ENCODE measurements around the gene MGAT4A. TPM values are rescaled to one million over a fixed set of nuclear protein-coding genes. Genes with fewer than 3 reads are reported as not detected.

Gene MGAT4A
- total and polyA plus RNA-seq, 2 of the 13 experiments (the other 11 are each of a cell fraction or from before 2014, with no cell fraction given) = 47.2 to 90.9 TPM

GRCh38 chr2:98731041-98731893, at the start of gene MGAT4A (continued):
- TF ChIP-seq PRDM4 (CRISPR knock-in tag; IDR thresholded peaks at IDR 0.05; ENCODE audit: borderline replicate concordance) (no peak), ZFP36L2 (CRISPR knock-in tag; IDR thresholded peaks at IDR 0.05) (no peak), CAMTA2 (CRISPR knock-in tag; IDR thresholded peaks at IDR 0.05; ENCODE audit: borderline replicate concordance) (0 out of 2 replicates have a peak, but pooled peaks have one; percentile 59), ZSCAN29 (CRISPR knock-in tag; conservative IDR thresholded peaks at IDR 0.05) (no peak), ZBTB46 (CRISPR knock-in tag; IDR thresholded peaks at IDR 0.05; ENCODE audit: borderline replicate concordance) (0 out of 2 replicates have a peak, but pooled peaks have one; percentile 41), ZNF264 (CRISPR knock-in tag; IDR thresholded peaks at IDR 0.05) (peak; percentile 28; the same call in 1 of the 2 replicates), ZNF790 (CRISPR knock-in tag; IDR thresholded peaks at IDR 0.05; ENCODE audit: borderline replicate concordance) (peak; percentile 22; the same call in 1 of the 2 replicates), ZFX (CRISPR knock-in tag; IDR thresholded peaks at IDR 0.05; ENCODE audit: low read depth) (peak; percentile 89), EED (CRISPR knock-in tag; IDR thresholded peaks at IDR 0.05) (peak; percentile 50; the same call in 1 of the 2 replicates), KLF12 (CRISPR knock-in tag; IDR thresholded peaks at IDR 0.05; ENCODE audit: borderline replicate concordance) (peak; percentile 42; the same call in 1 of the 2 replicates), YEATS4 (CRISPR knock-in tag; IDR thresholded peaks at IDR 0.05; ENCODE audit: borderline replicate concordance) (peak; percentile 76), ZBTB42 (CRISPR knock-in tag; IDR thresholded peaks at IDR 0.05) (peak; percentile 52; the same call in 1 of the 2 replicates), ASH2L (IDR thresholded peaks at IDR 0.05; ENCODE audit: insufficient read length, low read depth, low read length) (peak; percentile 75), TOPORS (CRISPR knock-in tag; IDR thresholded peaks at IDR 0.05) (peak; percentile 24; the same call in 1 of the 2 replicates), ZNF770 (CRISPR knock-in tag; IDR thresholded peaks at IDR 0.05) (peak; percentile 53; the same call in 1 of the 2 replicates), CCAR2 (optimal IDR thresholded peaks at IDR 0.05; ENCODE audit: low read depth, low read length) (no peak), TERF1 (CRISPR knock-in tag; IDR thresholded peaks at IDR 0.05) (no peak; the same call in 1 of the 2 replicates), CTCF (CRISPR knock-in tag; IDR thresholded peaks at IDR 0.05) (no peak)
